Smooth muscle cell (in vitro differentiated cells): ENCODE measurements around the gene NLRC3. TPM values are rescaled to one million over a fixed set of nuclear protein-coding genes. Genes with fewer than 3 reads are reported as not detected.

Experiments used
- DNase-seq: peaks from one replicate; lab custom pipeline; 2025; ENCODE audit not compliant: unreplicated experiment; lab: John Stamatoyannopoulos, UW
- H2AFZ ChIP-seq: fragments of 200-600 bp; sonication (generic); 2 replicates; pipeline ENCODE4 v1.6.0; 2016; ENCODE audit warnings: antibody characterized with exemption, low read depth, mild to moderate bottlenecking
- H3F3A ChIP-seq: fragments of 200-600 bp; sonication (generic); 2 replicates; pipeline ENCODE4 v1.6.0; 2017; ENCODE audit warnings: antibody characterized with exemption, low read depth
- H3K27ac ChIP-seq: fragments of 200-600 bp; sonication (generic); 2 replicates; pipeline ENCODE4 v1.5.1; 2016; ENCODE audit warnings: low read depth, mild to moderate bottlenecking
- H3K27me3 ChIP-seq: fragments of 200-600 bp; sonication (generic); 2 replicates; pipeline ENCODE4 v1.6.1; 2016; ENCODE audit warnings: low read depth, mild to moderate bottlenecking
- H3K36me3 ChIP-seq: fragments of 200-600 bp; sonication (generic); 2 replicates; pipeline ENCODE4 v1.5.1; 2016; ENCODE audit warnings: low read depth
- H3K4me1 ChIP-seq: fragments of 200-600 bp; sonication (generic); 2 replicates; pipeline ENCODE4 v1.5.1; 2016; ENCODE audit warnings: low read depth
- H3K4me2 ChIP-seq: fragments of 200-600 bp; sonication (generic); 2 replicates; pipeline ENCODE4 v1.6.0; 2016; ENCODE audit warnings: mild to moderate bottlenecking
- H3K4me3 ChIP-seq: fragments of 200-600 bp; sonication (generic); 2 replicates; pipeline ENCODE4 v1.5.1; 2016; ENCODE audit warnings: mild to moderate bottlenecking
- H3K79me2 ChIP-seq: fragments of 200-600 bp; sonication (generic); 2 replicates; pipeline ENCODE4 v1.6.0; 2016; ENCODE audit warnings: low read depth, mild to moderate bottlenecking
- H3K9ac ChIP-seq: fragments of 200-600 bp; sonication (generic); 2 replicates; pipeline ENCODE4 v1.6.0; 2016; ENCODE audit warnings: low read depth
- H3K9me3 ChIP-seq: fragments of 200-600 bp; sonication (generic); replicated peaks from 2 replicates; pipeline ENCODE4 v1.5.1; 2016; ENCODE audit warnings: low read depth
- H4K20me1 ChIP-seq: fragments of 200-600 bp; sonication (generic); 2 replicates; pipeline ENCODE4 v1.6.0; 2016; ENCODE audit warnings: low read depth
- WGBS: methylation state at CpG from one replicate; pipeline ENCODE4 v1.1.7; 2016; ENCODE audit warnings: low lambda C conversion rate; 5-methylcytosine and 5-hydroxymethylcytosine counted together
- polyA plus RNA-seq: library from polyadenylated mRNA; unstranded; fragments of >200 nt; fragmentation: Nextera tagmentation; extraction: Ambion mirVana; gene quantifications from 2 replicates; pipeline ENCODE4 v1.2.1, GENCODE V29; 2016
- total RNA-seq: library from RNA; depleted of rRNA; stranded (reverse); fragments of >200 nt; gene quantifications from 2 replicates; pipeline ENCODE4 v1.2.3, GENCODE V29; 2014
- TF ChIP-seq, protein P1 (sequence below): fragments of 200-600 bp; sonication (generic); IDR thresholded peaks from 2 replicates; pipeline ENCODE4 v1.5.1; 2017; ENCODE audit warnings: borderline replicate concordance, mild to moderate bottlenecking, antibody characterized with exemption; ENCODE audit not compliant: insufficient read depth, poor library complexity, severe bottlenecking

Gene NLRC3
- total and polyA plus RNA-seq, 2 experiments from 2014 or later, result 0.02 TPM; not detected in 1

DNA sequence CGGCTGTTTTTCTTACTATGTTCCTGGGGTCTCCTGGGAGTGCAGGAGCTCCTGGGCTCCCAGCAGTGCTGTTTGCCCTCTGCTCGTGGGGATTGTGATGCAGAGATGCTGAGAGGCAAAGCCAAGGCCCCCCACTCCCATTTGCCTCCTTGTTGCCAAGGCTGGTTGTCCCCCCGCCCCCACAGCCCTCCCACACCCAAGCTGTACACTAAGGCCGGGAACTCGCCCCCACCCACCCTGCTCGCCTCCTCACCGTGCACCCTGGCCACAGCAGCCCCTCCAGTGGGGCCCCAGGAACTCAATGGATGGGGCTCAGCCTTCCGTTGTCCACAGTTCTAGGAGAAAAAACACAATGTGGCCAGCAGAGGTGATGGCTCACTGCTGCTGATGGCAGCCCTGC is 10.2 kb downstream of the NLRC3 start:
- no peaks in the 10 kb centered on the region for H3K4me1 ChIP-seq
- H3K4me3 ChIP-seq, result no peak overlapping the region
- no peak overlapping the region for H2AFZ ChIP-seq
- no peak for DNase-seq
- no peak overlapping the region for H3K9ac ChIP-seq
- no peaks in the 10 kb centered on the region for H3K36me3 ChIP-seq
- no peaks in the 10 kb centered on the region for H3K79me2 ChIP-seq
- H3F3A ChIP-seq, result no peaks in the 10 kb centered on the region
- no peaks in the 10 kb centered on the region for H4K20me1 ChIP-seq
- peaks cover 8% of the 10 kb centered on the region for H3K9me3 ChIP-seq
- TF ChIP-seq, protein P1, sequence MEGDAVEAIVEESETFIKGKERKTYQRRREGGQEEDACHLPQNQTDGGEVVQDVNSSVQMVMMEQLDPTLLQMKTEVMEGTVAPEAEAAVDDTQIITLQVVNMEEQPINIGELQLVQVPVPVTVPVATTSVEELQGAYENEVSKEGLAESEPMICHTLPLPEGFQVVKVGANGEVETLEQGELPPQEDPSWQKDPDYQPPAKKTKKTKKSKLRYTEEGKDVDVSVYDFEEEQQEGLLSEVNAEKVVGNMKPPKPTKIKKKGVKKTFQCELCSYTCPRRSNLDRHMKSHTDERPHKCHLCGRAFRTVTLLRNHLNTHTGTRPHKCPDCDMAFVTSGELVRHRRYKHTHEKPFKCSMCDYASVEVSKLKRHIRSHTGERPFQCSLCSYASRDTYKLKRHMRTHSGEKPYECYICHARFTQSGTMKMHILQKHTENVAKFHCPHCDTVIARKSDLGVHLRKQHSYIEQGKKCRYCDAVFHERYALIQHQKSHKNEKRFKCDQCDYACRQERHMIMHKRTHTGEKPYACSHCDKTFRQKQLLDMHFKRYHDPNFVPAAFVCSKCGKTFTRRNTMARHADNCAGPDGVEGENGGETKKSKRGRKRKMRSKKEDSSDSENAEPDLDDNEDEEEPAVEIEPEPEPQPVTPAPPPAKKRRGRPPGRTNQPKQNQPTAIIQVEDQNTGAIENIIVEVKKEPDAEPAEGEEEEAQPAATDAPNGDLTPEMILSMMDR, result no peak
- 81% methylated on average over 7 of the region's 8 CpGs for WGBS
- no peak overlapping the region for H3K4me2 ChIP-seq
- H3K27me3 ChIP-seq, result no peaks in the 10 kb centered on the region
- no peak overlapping the region for H3K27ac ChIP-seq

DNA sequence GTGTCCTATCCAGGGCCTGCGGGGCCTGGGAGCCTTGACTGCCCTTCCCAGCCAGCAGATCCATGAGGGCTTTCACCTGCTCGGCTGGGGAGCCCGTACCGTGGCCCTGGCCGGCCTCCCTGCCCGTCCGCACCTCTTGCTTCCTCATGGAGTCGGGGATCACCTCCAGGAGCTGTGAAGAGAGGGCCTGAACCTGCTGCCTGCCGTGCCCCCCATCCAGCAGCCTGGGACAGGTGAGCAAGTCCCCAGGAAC is 12.4 kb downstream of the NLRC3 start:
- Histone ChIP-seq H3K27ac (no peak overlapping the region), H4K20me1 (no peaks in the 10 kb centered on the region), H3F3A (no peaks in the 10 kb centered on the region), H3K4me3 (no peak overlapping the region), H3K4me2 (no peak overlapping the region), H3K9ac (no peak overlapping the region), H3K27me3 (no peaks in the 10 kb centered on the region), H3K36me3 (no peaks in the 10 kb centered on the region), H3K4me1 (no peaks in the 10 kb centered on the region), H3K9me3 (peaks cover 4% of the 10 kb centered on the region), H3K79me2 (no peaks in the 10 kb centered on the region), H2AFZ (no peak overlapping the region)
- WGBS, result 98% methylated on average over 9 of the region's 9 CpGs
- no peak for DNase-seq
- TF ChIP-seq, protein P1, result no peak

DNA sequence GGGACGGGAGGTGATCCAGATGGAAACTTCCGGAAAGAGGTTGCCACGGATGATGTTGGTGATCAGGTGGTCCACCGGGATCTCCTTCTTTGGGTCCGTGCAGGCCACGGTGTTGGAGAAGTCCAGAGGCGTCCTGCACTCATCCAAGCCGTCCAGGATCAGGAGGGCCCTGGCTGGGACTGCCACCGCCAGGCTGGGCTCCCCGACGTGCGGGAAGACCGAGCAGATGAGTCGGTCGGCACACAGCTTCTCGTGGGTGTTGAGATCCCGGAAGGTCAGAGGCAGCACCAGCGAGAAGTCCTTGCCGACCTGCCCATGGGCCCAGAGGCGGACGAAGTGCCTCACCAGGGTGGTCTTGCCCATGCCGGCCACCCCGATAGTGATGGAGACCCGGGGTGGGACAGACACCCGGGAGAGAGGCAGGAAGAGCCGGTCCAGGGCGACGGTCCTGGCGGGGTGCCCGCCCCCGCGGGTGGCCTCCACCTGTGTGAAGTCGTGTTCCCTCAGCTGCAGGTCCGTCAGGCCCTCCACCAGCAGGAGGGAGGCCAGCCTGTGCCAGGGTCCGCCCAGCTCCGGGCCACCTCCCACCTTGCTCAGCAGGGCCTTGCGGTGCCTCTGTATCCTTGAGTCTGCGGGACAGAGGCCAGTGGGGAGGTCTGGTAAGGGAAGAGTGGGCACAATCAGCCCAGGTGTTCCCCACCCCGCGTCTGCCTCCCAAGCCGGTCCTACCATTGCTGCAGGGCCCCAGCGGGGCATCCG is 12.9 kb downstream of the NLRC3 start:
- Histone ChIP-seq H3K9me3 (no peaks in the 10 kb centered on the region), H3K4me3 (no peak overlapping the region), H3K79me2 (no peaks in the 10 kb centered on the region), H3F3A (no peaks in the 10 kb centered on the region), H3K27ac (no peak overlapping the region), H3K4me1 (no peaks in the 10 kb centered on the region), H3K4me2 (no peak overlapping the region), H4K20me1 (no peaks in the 10 kb centered on the region), H2AFZ (no peak overlapping the region), H3K27me3 (no peaks in the 10 kb centered on the region), H3K9ac (no peak overlapping the region), H3K36me3 (no peaks in the 10 kb centered on the region)
- DNase-seq, result no peak
- TF ChIP-seq, protein P1, result no peak
- WGBS, result 98% methylated on average over 43 of the region's 43 CpGs

DNA sequence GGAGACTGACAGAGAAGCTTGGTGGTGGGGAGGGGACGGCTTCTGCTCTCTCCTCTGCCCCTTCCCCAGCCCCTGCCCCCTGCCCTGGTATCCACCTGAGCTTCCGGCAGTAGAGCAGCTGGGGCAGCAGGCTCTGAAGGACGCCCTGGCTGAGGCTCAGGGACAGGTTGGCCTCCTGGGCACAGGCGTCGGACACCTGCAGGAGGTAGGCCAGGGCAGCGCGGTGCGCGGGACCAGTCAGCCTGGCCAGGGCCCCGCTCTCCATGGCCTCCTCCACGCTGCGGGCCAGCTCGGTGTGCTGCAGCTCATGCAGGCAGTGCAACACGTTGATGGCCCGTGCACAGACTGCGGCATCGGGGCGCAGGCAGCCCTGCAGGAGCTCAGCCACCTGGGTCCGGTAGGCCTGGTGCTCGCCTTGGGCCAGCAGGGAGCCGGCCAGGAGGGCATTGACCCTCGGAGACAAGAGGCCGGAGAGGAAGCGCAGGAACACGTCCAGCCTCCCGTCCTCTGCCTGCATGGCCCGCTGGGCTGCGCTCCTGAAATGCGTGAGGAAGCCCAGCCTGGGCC is 14.2 kb downstream of the NLRC3 start:
- H3K79me2 ChIP-seq, result no peaks in the 10 kb centered on the region
- TF ChIP-seq, protein P1, result no peak

More for the DNA sequence above, 14.2 kb downstream of the NLRC3 start:
- no peak for DNase-seq
- H3K4me3 ChIP-seq, result no peak overlapping the region
- H3K27me3 ChIP-seq, result no peaks in the 10 kb centered on the region
- no peak overlapping the region for H3K4me2 ChIP-seq
- no peaks in the 10 kb centered on the region for H3K4me1 ChIP-seq
- H3K27ac ChIP-seq, result no peak overlapping the region
- no peaks in the 10 kb centered on the region for H4K20me1 ChIP-seq
- H3K9ac ChIP-seq, result no peak overlapping the region
- WGBS, result 97% methylated on average over 29 of the region's 29 CpGs
- H2AFZ ChIP-seq, result no peak overlapping the region
- no peaks in the 10 kb centered on the region for H3K36me3 ChIP-seq
- H3K9me3 ChIP-seq, result no peaks in the 10 kb centered on the region
- H3F3A ChIP-seq, result no peaks in the 10 kb centered on the region
